GM12801 (cell line): ENCODE measurements around the gene CNN3.

Experiments used
- TF ChIP-seq, protein P1 (sequence below): IDR thresholded peaks from one replicate; pipeline ENCODE4 v1.5.1; 2011; ENCODE audit warnings: control low read depth; ENCODE audit not compliant: insufficient read length; ENCODE audit errors: extremely low read depth

CNN3 gene

DNA sequence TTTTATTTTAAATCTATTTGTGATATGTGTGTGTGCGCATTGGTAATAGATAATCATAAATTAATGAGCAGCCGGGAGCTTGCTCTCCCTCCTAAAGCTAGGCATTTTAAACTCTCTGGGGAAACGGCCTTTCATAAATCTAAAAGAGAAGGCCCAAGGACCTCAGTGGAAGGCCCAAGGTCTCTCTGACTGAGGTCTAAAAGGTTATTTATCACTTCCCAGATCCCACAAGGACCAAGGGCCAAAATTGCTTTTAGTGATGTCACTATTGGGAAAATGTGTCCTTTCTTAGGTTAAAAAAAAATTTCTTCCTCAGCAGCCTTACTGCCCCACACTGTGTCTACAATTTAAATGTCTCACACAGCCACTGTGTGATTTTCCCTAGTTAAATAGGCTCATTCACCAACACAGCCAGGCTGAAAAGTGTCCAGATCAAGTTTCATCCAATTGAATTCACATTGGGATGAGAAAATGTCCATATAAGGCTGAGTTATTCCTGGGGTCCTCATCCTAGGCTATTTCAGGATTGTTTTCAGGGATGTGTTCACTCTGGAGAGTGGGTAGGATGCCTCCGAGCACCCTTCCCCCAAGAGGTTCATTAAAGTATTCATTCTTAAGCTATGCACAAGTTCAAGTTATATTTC, 60.6 kb downstream of the CNN3 start:
- TF ChIP-seq, protein P1, sequence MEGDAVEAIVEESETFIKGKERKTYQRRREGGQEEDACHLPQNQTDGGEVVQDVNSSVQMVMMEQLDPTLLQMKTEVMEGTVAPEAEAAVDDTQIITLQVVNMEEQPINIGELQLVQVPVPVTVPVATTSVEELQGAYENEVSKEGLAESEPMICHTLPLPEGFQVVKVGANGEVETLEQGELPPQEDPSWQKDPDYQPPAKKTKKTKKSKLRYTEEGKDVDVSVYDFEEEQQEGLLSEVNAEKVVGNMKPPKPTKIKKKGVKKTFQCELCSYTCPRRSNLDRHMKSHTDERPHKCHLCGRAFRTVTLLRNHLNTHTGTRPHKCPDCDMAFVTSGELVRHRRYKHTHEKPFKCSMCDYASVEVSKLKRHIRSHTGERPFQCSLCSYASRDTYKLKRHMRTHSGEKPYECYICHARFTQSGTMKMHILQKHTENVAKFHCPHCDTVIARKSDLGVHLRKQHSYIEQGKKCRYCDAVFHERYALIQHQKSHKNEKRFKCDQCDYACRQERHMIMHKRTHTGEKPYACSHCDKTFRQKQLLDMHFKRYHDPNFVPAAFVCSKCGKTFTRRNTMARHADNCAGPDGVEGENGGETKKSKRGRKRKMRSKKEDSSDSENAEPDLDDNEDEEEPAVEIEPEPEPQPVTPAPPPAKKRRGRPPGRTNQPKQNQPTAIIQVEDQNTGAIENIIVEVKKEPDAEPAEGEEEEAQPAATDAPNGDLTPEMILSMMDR, result no peak

DNA sequence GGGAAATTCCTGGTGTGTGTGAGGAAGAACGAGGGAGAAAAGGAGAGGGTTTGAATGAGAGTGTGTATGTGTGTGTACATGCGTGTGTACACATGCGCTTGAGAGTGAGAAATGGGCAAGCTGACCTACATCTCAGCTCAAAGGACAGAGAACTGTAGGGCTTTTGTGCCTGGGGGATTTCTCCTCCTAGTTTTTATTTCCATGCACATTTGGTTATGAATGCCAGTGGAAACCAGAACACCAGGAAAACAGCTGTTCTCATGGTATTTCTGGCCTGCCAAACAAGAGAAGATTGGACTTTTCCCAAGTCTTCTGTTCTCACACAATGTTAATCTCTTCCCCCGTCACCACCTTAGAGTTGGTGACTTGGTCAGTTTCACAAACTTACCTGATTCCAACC, 61.5 kb downstream of the CNN3 start:
- TF ChIP-seq, protein P1, result no peak

DNA sequence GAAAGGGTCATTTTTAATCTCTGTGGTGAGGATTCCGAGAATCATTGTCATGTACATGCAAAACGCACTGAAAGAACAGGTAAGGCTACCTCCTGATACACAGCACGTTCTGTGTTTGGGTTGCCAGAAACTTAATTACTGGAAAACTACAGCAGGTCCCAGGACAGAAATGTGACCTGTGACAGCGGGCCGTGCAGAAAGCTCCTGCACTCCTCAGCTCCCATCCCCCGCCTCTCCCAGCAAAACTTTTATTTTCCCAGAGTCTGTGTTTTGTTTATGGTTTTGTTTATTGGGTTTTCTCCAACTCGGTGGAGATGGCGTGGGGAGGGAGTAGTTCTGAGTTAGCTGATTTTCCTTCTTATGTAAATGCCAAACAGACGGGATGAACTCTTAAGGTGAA, 62.1 kb downstream of the CNN3 start:
- TF ChIP-seq, protein P1, result no peak

DNA sequence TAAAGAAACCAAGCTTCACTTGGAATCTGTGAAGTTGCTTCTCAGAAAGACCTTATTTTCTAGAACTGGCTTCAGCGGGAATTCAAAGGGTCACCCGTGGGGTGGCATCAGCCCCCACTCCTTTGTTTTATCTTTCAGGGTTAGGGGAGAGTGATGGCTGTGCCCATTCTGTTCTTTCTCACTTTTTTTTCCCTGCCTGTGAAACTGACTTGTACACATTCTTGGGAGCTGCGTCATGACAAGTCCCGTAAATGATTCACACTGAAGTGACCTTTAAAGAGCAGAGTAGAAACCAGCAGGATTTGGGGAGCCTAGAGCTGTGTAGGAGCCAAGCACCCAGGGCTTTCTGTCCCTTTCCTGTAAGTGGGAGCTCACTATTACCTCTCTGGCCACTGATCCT, 63.0 kb downstream of the CNN3 start:
- TF ChIP-seq, protein P1, result no peak

DNA sequence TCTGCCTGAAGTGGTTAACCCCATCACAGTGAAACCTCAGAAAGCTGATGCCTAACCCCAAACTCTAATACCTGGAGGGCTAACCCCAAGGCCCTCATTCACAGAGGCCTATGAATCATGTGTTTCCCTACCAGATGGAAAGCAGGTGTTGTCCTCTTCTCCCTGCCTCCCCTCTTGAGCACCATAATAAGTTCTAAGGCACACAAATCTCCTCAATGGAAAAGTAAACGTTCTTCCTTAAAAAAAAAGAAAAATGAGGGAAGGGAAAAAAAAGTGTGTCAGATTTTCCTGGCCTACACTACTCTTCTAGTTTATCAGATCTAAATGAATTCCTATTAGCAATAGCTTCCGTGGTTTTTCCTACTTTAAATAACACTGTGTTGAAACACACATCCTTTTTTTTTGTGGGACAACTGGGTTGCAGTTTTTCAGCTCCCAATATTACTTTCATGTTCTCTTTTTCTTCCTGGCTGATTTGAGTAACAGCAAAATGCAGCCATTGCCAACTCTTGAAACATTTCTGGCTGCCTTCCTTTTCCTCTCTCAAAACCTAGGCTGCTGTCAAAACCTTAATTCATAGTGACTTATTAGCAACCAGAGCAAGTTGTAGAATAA, 63.5 kb downstream of the CNN3 start:
- TF ChIP-seq, protein P1, result no peak

DNA sequence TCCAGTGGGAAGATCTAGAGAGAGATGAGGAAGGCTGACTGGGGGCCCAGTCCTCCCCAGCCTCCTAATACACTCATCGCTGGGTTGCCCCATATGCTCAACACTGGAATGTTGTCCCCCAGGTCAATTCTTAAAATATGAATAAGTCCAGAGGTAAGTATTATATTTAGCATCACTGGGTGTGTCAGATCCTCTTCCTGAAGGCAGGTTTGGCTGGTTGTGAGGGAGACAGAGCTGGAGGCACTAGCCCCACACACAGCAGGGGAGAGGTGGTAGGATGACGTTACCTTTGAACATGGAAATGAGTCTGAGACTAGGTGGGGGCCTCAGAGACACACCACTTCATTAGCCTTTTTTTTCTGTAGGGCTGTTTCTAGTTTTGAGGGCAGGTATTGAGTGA, 64.2 kb downstream of the CNN3 start:
- TF ChIP-seq, protein P1, result no peak

DNA sequence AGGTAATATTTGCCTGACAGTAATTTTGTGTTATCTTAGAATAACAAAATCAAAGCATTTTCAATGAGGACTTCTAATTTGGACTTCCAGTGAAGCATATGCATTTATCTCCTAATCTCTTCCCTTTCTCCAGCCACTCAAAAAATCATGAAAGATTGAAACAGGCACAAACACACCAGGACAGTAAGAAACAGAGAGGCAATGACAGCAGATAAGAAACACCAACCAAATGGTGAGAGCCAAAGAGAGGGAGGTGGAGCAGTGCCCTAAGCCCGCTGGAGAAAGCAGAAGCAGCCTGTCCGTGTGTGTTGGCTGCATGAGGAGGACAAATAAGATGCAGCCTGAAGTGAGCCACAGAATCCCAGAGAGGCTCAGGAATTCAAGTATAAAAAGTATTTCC, 67.7 kb downstream of the CNN3 start:
- TF ChIP-seq, protein P1, result no peak

DNA sequence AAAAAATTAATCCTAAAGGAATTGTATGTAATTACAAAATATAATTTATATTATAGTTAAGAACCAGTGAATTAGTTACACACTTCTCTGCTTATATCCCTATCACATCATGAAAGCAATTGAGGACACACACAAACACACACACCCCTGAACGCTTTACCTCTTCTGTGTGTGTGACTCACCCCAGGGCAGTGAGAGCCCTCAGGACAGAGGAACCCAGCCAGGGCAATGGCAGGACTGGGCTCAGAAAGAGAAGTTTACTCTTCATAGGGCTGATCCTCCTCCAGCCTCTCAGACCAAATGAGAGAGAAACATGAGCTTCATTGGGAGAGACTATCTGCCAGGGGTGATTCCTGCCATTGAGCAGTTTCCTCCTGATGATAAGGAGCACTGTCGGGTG, 68.6 kb downstream of the CNN3 start:
- TF ChIP-seq, protein P1, result no peak
